ENCODE results near the gene RCAN2.

RCAN2 gene

DNA sequence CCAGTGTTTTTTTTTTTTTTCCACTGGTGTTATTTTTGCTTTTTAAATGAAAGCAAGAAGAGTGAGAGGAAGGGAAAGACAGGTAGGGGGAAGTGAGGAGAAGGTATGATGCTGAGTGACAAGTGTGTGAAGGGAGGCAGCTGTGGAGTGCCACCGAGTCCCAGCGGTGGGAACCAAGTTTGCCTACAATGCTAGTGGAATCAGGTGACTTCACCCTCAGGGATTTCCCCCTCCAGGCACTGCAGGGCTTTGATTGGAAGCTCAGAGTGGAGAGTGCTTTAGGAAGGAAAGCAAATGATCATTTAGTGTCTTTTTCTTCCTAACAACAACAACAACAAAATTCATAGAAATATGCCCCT lies 200.0 kb downstream of the RCAN2 start:
- no peak for DNase-seq (ENCODE audit: low read depth in 2 of 2)

DNA sequence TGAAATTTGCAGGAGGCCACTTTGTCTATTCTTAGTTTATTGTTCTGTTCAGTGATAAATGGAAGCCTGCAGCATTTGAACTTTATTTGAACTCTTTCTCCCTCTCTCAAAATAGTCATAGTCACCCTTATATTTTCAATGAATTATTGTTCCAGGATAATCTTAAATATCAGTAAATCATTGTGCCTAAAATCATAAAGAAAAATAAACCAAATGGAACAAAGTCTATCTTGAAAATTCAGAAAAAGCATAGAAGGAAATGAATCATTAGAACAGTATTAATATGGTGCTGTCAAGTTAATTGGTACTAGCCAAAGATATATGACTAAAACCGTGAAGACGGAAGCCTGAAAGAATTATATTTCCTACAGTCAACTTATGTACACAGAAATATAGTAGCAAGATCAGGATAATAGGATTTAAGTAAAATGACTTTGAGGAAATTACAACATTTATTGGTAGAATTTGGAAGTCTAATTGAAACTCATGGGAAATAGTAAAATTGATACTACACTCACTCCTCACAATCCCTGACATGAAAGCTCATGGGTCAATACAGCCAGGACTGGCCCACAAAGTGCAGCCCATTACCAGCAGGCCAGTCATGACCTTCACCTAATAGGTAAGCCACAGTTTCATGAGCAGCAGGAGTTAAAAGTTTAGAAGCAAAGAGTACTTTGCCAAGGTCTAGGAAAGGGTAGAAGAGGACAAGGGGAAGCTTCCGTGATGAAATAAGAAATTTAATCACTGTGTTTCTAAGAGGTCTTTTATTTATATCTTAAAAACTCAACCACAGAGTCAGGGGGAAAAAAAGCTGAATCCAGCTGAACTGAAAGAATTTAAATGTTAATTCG lies 200.6 kb downstream of the RCAN2 start:
- no peak for DNase-seq (ENCODE audit: low read depth in 2 of 2)

DNA sequence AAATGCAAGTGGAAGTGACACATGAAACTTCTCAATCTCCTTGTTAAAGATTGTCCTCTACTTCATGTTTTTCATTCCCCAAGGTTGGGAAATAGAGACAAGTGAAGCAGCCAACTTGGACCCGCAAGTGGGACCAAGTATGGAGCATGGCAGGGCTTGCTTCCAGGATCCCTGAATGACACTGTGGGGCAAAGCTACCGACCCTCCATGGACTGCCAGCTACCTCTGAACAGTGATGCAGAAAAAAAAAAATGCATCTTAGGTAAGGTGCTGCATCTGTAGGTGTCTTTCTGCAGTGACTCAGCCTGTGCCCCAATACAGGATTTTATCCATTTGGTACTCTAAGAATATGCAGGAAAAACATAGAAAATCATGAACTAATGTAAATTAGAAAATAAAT lies 201.4 kb downstream of the RCAN2 start:
- no peak for DNase-seq (ENCODE audit: low read depth in 2 of 2)

DNA sequence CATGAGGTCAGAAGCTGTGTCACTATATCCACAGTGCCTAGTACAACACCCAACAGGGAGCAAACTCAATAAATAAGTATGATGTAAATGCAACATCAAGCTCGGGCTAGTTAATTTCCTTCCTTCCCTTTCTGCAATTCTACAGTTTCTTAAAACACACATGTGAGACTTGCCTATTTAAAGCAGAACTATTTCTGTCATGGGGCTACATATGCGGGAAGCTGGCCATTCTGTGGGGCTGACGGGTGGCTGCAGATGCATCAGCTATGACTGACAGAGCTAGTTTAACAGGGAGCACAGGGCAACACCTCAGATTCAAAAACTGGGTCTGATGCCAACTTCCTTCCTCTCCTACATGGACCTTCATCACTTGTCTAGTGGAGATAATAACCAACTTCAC lies 202.4 kb downstream of the RCAN2 start:
- DNase-seq (ENCODE audit: low read depth in 2 of 2) = no peak

DNA sequence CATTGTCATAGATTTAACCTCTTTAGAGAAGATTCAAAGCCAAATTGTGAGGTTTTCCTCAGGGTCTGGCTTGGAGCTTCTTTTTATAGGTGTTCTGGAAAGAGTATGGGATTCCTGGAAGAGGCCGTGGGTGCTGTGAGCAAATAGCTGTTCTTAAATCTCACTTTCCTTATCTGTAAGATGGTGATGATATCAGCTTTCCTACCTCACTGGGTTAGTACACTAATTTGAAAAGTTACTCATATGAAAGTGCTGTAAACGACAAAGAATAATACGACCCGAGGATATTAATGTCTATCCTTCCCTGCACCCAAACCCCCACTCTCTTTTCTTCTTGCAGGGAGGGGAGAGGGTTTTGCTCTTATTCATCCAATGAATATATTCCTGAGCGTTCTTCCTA lies 203.6 kb downstream of the RCAN2 start:
- DNase-seq (ENCODE audit: low read depth in 2 of 2) = no peak

DNA sequence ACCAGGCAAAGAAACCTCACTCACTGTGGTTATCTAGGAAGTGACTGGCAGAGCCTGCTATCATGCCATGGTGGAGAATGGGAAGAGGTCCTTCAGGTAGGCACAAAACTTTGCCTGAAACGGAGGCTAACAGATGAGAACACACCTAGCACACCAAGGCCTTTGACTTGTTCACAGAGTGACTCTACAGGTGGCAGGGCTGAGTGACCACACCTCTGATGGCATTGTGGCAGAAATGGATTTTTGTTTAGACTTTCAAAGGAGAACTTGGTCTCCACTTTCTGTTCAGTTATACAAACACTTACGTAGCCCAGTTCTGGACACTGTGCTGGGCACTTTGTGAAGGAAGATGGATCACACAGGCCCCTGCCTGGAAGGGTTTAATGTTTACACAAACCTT lies 204.2 kb downstream of the RCAN2 start:
- DNase-seq (ENCODE audit: low read depth in 2 of 2) = no peak

DNA sequence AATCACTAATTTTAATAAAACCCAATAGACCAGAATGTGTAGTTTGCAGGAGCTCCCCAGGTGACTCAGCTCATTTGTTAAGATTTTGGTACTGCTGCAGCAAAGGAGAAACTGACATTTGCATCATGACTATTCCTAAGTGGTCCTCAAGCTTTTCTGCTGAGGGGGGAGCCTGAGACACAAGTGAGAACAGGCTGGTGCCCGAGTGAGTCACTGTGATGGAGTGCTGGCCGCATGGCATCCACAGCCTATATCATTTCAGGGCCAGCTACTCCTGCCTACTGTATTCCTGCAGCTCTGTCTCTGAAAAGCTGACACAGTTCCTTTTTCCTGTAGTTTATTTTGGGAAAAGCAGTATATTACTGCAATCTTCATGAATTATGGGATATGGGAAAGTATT lies 206.8 kb downstream of the RCAN2 start:
- DNase-seq (ENCODE audit: low read depth in 2 of 2) = no peak

DNA sequence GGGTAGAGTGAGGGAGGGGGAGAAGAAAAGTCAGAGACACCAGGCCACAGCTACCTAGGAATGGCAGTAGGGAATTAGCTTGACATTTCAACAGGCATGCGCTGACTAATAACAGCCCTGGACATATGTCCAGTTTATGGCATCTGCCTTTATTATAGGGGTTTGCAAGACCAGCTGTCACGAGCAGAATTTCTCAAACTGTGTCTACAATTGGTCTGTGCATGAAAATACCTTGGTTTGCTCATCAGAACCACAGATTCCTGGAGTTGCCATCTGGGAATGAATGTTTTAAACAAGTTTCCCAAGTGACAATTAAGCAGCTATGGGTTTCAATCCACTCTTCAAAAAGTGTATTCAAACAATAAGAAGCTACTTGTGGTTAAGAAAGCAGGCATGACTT lies 210.1 kb downstream of the RCAN2 start:
- no peak for DNase-seq (ENCODE audit: low read depth in 2 of 2)

DNA sequence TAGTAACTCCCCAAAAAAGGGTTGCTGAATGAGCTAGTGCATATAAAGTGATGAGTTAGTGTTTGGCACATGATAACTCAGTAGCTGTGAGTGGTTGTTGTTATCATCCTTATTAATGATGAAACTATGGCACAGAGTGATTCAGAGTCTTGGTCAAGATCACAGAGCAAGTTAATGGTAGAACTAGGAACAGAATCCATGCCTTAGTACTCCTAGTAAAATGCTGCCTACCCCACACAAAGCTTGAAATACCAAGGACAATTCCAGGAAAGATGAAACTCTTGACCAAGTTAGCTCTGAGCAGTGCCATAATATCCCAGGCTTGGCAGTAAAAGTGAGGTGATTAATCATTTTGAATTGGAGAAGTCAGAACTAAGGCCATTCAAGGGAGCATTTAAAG lies 211.4 kb downstream of the RCAN2 start:
- DNase-seq (ENCODE audit: low read depth in 2 of 2) = no peak

DNA sequence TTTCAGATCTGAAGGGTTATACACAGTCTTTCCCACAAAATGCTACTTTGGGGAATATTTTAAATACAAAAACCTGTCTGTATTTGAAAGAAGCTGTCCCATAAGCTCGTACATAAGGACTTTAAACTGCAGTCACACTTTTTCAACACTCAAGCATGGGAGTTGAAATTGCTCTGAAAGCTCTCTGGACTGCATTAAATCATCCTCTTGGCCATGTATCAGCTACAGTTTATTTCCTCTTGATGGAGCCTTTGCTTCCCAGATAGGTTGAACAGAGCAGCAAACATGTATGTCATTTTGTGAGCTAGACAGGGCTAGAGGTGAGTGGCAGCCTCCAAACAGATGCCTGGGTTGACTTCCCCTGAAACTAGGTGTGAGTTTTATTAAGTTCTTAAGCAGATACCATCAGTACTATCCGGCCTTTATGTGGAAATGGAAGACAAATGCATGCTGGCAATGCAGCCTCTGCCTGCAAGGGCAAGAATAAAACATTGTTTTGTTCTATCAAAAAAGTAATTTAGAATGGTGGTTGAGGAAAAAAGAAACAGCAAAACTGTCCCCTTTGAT lies 214.6 kb downstream of the RCAN2 start:
- DNase-seq (ENCODE audit: low read depth in 2 of 2) = no peak

DNA sequence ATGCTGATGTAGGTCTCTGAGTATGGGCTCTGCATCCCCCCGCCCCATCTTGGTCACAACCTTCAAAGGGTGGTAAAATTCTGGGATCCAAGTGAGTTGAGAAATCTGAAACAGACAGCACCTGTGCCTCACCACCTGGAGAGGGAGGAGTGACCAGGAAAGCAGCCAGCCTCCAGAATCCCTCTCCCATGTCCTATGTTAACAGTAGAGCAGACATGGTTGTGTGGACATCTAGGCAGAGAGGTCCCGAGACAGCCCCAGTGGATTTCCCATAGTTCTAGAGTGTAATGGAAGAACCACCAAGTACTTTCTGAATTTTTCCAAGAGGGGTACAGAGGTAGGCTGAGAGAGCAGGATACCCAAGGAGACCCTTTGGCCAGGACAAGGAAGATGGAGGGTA lies 216.7 kb downstream of the RCAN2 start:
- no peak for DNase-seq (ENCODE audit: low read depth in 2 of 2)

DNA sequence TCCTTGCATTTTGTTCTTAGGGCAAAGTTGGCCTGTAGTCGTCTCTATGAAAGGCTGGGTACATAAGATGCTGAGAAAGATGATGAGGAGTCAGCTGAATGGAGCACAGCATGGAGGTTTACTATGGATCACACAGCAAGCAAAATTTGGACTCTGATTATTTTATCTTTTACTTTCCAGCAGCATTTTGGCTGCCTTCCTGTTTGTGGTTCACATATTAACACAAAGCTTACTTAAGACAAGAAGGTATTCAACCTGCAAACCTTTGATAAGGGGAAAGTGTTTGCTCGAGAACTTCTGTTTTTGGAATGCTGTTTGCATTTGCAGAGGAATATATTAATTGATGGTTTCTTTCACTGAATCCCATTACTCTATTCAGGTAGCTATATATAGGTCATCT lies 217.3 kb downstream of the RCAN2 start:
- DNase-seq (ENCODE audit: low read depth in 2 of 2) = no peak

DNA sequence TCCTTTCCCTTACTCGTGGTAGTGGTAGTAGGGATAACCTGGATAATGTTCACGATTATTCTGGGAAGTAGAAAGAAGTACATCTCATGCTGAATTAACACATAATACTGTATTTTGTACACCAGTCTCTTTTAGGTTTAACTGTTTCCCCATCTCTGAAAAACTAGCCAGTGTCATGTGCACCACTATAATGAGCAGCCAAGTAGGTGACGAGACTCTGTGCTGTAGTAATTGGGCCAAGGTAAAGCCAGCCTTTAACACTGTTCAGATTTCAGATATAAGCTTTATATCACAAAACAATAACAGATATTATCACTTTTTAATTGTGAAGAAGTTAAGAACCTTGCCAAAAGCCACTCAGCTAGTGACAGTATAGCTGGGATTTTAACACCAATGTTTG lies 219.5 kb downstream of the RCAN2 start:
- DNase-seq (ENCODE audit: low read depth in 2 of 2) = no peak

DNA sequence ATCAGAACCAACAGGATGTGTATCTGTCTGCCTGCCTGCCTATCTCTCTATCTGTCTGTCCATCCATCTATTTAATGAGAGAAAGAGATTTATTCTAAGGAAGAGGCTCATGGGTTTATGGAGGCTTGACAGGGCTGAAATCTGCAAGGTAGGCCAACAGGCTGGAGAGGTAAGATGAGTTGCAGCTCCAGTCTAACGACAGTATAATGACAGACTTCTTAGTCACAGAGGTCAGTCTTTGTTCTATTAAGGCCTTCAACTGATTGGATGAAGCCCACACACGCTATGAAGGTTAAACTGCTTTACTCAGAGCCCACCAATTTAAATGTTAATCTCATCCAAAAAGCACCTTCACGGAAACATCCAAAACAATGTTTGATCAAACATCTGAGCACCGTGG lies 220.1 kb downstream of the RCAN2 start:
- DNase-seq (ENCODE audit: low read depth in 2 of 2) = no peak

DNA sequence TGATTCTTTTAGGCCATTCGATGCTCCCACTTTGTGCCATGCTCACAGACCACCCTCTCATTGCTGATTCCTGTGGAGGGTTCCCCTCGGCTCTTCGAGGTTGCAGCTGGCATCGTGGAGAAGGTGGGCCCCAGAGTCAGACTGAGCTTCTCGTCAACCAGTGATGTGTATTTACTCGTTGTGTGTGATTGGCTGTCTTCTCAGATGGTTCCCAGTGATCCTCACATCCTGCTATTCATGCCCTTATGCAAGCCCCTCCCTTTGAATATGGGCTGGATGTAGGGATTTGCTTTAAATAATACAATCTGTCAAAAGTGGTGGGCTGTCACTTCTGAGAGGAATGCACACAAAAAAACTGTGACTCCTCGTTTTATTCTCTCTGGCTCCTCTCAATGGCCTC lies 220.9 kb downstream of the RCAN2 start:
- DNase-seq (ENCODE audit: low read depth in 2 of 2) = no peak

DNA sequence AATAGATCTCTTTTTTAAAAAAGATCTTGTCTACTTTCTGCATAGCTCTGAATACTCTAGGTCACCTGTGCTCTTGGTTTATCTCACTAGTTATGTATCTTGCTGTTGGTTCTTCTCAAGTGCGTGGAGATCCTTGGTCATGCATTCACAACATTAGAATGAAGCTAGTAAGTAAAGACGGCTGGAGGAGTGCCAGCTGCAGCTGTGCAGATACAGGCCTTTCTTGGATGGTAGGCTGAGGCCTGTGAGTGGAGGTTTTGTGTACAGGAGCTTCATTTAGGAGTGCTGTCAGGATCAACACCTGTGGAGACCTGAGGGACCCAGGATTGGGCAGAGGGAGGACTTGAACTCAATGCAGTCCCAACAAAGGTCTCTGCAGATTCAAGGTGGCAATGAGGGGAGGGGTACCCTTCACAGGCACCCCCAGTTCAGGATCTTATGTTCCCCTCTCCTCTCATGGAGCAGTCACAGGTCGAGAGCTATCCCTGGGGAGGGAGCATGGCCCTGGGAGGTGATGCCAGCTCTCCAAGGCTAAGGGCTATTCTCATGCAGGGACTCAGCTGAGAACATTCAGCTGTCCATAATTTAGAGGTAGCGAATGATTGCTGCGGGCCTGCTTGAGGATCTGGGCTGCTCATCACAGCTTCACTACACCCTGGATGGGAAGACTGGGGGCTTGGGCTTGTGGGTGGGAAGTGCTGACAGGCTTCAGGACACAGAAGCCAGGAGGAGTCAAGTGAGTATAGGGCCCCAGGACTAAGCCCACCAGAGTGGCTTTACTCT lies 221.6 kb downstream of the RCAN2 start:
- DNase-seq (ENCODE audit: low read depth in 2 of 2) = no peak

DNA sequence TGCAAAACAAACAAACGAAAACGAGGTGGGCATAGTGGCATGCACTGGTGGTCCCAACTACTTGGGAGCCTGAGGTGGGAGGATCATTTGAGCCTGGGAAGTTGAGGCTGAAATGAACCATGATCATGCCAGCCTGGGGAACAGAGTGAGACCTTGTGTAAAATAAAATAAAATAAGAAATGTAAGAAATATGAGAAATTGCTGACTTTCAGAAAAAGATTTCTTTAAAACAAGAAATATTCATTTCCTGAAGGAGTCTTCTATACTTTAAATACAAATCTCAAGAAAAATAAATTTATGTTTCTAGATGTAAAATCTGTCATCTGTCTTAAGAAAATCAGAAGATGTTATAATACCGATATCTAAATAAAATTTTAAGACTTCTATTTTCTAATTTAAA lies 223.7 kb downstream of the RCAN2 start:
- DNase-seq (ENCODE audit: low read depth in 2 of 2) = no peak

DNA sequence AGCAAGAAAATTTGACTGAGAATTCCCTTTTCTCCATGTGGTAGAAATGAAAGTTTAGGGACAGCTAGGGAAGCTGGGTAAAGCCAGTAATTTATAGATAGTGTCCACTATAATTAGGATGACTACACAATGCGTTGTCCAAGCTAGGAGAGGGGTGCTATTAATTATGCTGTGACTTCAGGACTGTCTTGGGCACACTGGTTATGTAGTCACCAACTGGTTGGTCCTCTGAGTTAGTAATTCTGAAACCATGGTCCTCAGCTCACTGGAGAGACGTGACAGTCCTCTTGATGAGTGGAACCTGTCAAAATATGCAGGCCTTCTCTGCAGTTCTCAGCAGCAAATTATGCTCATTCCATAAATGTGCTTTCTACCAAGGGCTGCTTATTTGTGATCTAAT lies 225.9 kb downstream of the RCAN2 start:
- no peak for DNase-seq (ENCODE audit: low read depth in 2 of 2)

DNA sequence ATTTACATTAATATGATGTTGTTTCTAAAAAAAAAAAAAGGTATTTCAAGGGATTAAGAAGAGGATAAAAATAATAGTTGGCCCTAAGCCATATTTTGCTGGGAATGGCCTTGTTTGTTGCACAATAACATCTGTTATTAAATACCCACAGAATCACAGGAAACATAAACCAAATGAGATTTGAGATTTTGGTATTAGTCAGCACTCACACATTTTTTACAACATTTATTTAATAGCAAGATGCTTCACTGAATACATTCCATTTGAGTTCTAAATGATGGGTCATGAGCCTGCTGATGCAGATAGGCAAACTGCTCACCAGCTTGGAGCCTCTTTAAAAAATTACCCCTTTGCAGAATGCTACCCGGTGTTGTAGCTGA lies 227.6 kb downstream of the RCAN2 start:
- no peak for DNase-seq (ENCODE audit: low read depth in 2 of 2)

DNA sequence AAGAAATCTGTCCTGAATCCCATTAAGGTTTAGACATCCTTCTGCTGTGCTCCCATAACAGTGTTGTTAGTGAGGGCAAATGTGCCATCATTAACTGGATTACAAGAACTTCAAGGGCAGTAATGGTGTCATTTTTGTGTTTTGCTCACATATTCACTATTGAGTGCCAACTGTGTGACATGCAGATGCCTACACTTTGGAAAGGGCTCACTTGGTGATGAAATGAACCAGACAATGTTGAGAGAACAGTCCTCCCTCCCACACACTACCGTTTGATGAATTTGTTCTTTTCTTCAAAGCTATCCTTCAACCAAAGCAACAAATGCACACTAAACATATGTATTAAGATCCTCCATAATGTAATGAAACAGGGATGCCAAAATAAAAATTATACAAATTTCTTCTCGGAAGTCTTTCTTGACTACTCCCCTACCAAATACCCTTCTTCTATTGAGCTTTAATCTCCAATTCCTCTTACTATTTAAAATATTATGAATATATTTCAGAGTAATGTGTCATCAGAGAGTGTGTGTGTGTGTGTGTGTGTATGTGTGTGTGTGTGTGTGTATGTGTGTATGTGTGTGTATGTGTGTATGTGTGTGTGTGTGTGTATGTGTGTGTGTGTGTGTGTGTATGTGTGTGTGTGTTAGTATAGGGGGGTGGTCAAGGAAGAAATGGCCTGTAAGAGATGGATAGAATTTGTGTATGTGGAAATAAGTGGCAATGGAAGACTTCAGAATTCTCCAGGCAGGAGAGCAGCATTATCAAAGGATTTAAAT lies 228.1 kb downstream of the RCAN2 start:
- no peak for DNase-seq (ENCODE audit: low read depth in 2 of 2)

DNA sequence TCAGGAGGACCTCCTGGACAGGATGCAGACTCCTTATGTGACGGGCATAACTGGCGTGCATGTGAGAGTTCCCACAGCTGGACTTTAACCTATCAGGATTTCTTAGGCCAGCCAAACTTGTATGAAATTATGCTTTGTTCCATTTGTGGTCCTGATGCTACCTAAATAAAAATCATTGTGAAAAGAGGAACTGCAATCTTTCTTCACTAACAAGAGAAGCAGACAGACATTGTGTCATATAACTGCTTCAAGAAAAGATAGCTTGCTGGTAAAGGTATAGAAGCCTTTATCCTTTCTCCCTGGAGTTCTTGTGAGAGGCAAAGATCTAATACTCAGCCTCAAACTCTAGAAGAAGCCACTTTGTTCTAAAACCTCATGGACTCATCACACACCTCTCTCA lies 233.0 kb downstream of the RCAN2 start:
- DNase-seq (ENCODE audit: low read depth in 2 of 2) = no peak

DNA sequence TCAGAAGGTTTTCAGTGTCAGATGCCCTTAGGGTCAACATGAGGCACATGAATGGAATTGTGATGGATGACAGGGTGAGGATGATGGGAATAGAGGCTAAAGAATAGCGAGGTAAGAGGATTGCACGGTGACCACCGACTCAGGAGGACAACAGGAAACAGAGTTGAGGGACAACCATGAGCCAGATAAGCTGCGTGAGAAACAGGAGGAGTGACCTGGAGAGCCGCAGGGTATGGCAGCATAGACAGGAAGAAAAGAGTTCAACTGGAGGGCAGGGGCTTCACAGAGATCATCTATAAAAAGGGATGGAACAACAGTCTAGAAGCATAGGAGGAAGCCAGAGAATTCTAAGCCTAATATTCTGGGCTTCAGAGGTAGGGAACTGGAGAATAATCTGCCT lies 235.7 kb downstream of the RCAN2 start:
- DNase-seq (ENCODE audit: low read depth in 2 of 2) = no peak

Data from stimulated activated CD8-positive, alpha-beta memory T cell treated with anti-CD3 and anti-CD28 coated beads, Interleukin-7, amount 100 ng/mL, for 1 hour (primary cell).